HCT116 (cell line): ENCODE data around the gene TAS2R5.

Experiments
- EZH2 ChIP-seq: fragments of 200-600 bp; sonication (generic); IDR thresholded peaks from 2 replicates; pipeline ENCODE4 v1.6.1; 2017; ENCODE audit warnings: antibody characterized with exemption, mixed run types
- POLR2A ChIP-seq: IDR thresholded peaks from 2 replicates; pipeline ENCODE4 v1.7.0; 2011; ENCODE audit warnings: borderline replicate concordance; ENCODE audit not compliant: insufficient read depth, insufficient read length; ENCODE audit errors: extremely low read depth
- POLR2AphosphoS5 ChIP-seq: IDR thresholded peaks from 2 replicates; pipeline ENCODE4 v1.6.1; 2011; ENCODE audit warnings: mild to moderate bottlenecking, low read depth, low read length, moderate library complexity
- RAD21 ChIP-seq: IDR thresholded peaks from 2 replicates; pipeline ENCODE4 v1.6.1; 2012; ENCODE audit warnings: low read depth, mild to moderate bottlenecking
- TF ChIP-seq, protein P1 (sequence below), 3 experiments: fragments of 200-600 bp in 1 of 3; sonication (generic) in 1 of 3; IDR thresholded peaks in 2 of 3; conservative IDR thresholded peaks in 1 of 3; 2 replicates each; pipeline ENCODE4 v1.5.1; 2012 to 2017; ENCODE audit warnings: low read depth in 2 of 3, low read length in 2 of 3, antibody characterized with exemption in 1 of 3, borderline replicate concordance in 1 of 3, control low read depth in 1 of 3, mild to moderate bottlenecking in 1 of 3, mixed read lengths in 1 of 3, mixed run types in 1 of 3, moderate library complexity in 1 of 3; ENCODE audit not compliant: insufficient read depth in 1 of 3

DNA sequence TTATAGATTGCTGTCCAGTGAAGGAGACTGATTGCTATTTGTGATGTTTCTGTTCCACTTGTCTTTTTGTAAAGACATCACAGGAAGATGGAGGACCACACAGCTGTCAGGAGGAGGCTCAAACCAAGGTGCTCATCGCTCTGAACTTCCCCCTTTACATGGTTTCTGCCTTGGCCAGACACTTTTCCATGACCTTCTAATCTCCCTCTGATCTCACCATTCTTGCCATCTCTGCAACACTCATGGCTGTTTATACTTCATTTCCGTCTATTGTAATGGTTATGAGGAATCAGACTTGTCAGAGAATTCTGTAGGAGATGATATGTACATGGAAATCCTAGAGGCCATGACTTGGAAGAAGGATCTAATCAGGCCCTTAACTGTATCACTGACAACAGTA lies 1.7 kb upstream of the TAS2R5 start:
- TF ChIP-seq POLR2A (no peak), POLR2AphosphoS5 (no peak), EZH2 (no peak), RAD21 (no peak)
- TF ChIP-seq, protein P1, sequence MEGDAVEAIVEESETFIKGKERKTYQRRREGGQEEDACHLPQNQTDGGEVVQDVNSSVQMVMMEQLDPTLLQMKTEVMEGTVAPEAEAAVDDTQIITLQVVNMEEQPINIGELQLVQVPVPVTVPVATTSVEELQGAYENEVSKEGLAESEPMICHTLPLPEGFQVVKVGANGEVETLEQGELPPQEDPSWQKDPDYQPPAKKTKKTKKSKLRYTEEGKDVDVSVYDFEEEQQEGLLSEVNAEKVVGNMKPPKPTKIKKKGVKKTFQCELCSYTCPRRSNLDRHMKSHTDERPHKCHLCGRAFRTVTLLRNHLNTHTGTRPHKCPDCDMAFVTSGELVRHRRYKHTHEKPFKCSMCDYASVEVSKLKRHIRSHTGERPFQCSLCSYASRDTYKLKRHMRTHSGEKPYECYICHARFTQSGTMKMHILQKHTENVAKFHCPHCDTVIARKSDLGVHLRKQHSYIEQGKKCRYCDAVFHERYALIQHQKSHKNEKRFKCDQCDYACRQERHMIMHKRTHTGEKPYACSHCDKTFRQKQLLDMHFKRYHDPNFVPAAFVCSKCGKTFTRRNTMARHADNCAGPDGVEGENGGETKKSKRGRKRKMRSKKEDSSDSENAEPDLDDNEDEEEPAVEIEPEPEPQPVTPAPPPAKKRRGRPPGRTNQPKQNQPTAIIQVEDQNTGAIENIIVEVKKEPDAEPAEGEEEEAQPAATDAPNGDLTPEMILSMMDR (IDR thresholded peaks at IDR 0.05 in 2 of 3, conservative IDR thresholded peaks at IDR 0.05 in 1 of 3; ENCODE audit: borderline replicate concordance in 1 of 3, insufficient read depth in 1 of 3, low read depth in 2 of 3, low read length in 2 of 3): no peak
